ENCODE measurements around the gene GTSE1.

DNA sequence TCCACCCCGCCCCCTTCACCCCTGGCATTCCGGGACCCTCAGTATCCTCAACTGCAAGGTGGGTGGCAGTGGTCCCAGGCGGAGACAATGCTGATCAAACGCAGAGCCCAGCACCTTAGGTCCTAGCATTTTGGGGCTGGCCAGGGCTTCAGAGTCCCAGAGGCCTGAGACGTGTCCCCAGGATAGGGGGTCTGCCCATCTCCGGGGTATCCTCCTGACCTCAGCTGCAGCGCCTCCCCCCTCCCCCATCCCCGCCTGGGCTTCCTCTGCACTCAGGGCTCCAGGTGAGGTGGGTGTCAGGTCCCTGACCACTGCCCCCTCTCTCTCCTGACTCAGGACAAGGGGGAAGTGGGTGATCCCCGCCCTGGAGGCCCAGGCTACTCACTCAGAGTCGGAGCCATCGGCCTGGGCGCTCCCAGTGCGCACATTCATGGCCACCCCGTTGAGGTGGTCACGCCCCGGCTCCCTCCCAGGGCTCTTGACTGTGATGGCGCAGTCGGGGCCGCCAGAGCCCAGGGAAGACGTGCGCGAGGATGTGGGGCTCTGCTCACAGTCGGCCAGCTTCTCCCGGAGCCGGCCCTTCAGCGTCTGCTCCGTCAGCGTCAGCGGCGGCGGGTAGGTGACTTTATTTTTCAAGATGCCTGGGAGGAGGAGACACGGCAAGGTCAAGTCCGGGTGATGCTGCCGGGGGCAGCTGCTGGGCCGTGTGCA is 67.1 kb downstream of the GTSE1 start:
- TF ChIP-seq, protein P1, sequence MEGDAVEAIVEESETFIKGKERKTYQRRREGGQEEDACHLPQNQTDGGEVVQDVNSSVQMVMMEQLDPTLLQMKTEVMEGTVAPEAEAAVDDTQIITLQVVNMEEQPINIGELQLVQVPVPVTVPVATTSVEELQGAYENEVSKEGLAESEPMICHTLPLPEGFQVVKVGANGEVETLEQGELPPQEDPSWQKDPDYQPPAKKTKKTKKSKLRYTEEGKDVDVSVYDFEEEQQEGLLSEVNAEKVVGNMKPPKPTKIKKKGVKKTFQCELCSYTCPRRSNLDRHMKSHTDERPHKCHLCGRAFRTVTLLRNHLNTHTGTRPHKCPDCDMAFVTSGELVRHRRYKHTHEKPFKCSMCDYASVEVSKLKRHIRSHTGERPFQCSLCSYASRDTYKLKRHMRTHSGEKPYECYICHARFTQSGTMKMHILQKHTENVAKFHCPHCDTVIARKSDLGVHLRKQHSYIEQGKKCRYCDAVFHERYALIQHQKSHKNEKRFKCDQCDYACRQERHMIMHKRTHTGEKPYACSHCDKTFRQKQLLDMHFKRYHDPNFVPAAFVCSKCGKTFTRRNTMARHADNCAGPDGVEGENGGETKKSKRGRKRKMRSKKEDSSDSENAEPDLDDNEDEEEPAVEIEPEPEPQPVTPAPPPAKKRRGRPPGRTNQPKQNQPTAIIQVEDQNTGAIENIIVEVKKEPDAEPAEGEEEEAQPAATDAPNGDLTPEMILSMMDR (IDR thresholded peaks at IDR 0.05 in 2 of 3, conservative IDR thresholded peaks at IDR 0.05 in 1 of 3; ENCODE audit: borderline replicate concordance in 1 of 3, insufficient read depth in 1 of 3, low read depth in 2 of 3, low read length in 2 of 3), result no peak
- TF ChIP-seq POLR2A (IDR thresholded peaks at IDR 0.05; ENCODE audit: borderline replicate concordance, extremely low read depth, insufficient read depth, insufficient read length), result no peak
- TF ChIP-seq EZH2 (IDR thresholded peaks at IDR 0.05), result no peak
- no peak for TF ChIP-seq SRF (IDR thresholded peaks at IDR 0.05; ENCODE audit: low read depth)
- no peak for TF ChIP-seq TCF7L2 (IDR thresholded peaks at IDR 0.05; ENCODE audit: borderline replicate concordance, extremely low read depth, insufficient read depth, insufficient read length)
- TF ChIP-seq, protein P2, sequence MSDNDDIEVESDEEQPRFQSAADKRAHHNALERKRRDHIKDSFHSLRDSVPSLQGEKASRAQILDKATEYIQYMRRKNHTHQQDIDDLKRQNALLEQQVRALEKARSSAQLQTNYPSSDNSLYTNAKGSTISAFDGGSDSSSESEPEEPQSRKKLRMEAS (IDR thresholded peaks at IDR 0.05), result no peak
- TF ChIP-seq, protein P3, sequence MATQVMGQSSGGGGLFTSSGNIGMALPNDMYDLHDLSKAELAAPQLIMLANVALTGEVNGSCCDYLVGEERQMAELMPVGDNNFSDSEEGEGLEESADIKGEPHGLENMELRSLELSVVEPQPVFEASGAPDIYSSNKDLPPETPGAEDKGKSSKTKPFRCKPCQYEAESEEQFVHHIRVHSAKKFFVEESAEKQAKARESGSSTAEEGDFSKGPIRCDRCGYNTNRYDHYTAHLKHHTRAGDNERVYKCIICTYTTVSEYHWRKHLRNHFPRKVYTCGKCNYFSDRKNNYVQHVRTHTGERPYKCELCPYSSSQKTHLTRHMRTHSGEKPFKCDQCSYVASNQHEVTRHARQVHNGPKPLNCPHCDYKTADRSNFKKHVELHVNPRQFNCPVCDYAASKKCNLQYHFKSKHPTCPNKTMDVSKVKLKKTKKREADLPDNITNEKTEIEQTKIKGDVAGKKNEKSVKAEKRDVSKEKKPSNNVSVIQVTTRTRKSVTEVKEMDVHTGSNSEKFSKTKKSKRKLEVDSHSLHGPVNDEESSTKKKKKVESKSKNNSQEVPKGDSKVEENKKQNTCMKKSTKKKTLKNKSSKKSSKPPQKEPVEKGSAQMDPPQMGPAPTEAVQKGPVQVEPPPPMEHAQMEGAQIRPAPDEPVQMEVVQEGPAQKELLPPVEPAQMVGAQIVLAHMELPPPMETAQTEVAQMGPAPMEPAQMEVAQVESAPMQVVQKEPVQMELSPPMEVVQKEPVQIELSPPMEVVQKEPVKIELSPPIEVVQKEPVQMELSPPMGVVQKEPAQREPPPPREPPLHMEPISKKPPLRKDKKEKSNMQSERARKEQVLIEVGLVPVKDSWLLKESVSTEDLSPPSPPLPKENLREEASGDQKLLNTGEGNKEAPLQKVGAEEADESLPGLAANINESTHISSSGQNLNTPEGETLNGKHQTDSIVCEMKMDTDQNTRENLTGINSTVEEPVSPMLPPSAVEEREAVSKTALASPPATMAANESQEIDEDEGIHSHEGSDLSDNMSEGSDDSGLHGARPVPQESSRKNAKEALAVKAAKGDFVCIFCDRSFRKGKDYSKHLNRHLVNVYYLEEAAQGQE (IDR thresholded peaks at IDR 0.05; ENCODE audit: low read depth), result no peak
- no peak for TF ChIP-seq ZNF274 (IDR thresholded peaks at IDR 0.05; ENCODE audit: low read depth, low read length)
- no peak for TF ChIP-seq YY1 (IDR thresholded peaks at IDR 0.05; ENCODE audit: extremely low read depth, insufficient replicate concordance, low read depth, low read length)
- TF ChIP-seq FOSL1 (IDR thresholded peaks at IDR 0.05; ENCODE audit: low read depth), result no peak
- no peak for TF ChIP-seq POLR2AphosphoS5 (IDR thresholded peaks at IDR 0.05; ENCODE audit: low read depth, low read length)
